Measurements from ENCODE around the gene TAF1C. TPM values are rescaled to one million over a fixed set of nuclear protein-coding genes. Genes with fewer than 3 reads are reported as not detected.

TAF1C gene
- total and polyA plus RNA-seq, 10 of the 15 experiments (the other 5 are each of a cell fraction or from before 2014, with no cell fraction given): 0.98 to 40.1 (median 15.4) TPM

DNA sequence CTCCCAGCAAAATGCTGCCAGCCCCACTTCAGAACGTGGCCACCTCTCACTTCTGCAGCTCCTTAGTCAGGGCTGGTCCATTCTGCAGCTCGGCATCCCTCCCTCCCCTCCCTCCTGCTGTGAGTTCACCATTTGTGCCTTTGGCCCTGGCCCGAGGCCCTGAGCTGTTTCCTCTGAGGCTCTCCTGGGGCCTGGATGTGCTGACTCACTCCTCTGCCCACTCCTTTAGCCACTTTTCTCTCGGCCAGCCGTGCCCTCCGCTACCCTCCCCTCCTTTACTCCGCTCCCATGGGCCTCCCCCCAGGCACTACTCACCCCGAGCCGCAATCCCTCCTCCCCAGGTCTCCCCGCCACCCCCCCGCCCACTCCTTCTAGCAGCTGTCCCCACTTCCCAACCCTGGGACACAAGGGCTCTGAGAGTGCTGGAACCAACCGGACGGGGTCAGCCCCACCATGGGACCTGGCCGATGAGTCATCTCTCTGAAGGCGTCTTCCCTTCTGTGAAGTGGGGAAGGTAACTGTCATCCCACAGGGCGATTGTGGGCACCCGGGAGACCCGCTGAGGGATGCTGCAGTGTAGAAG lies 41.5 kb upstream of the TAF1C start:
- intact Hi-C loops (cut with micrococcal nuclease; ENCODE audit: unreplicated experiment): no loop called here

More for the DNA sequence above, 41.5 kb upstream of the TAF1C start:
- Histone ChIP-seq H3K36me3 (ENCODE audit: control insufficient read depth in 2 of 2, insufficient read depth in 2 of 2, low read length in 1 of 2) (no peaks in the 10 kb centered on the region), H3K9me3 (replicated peaks; ENCODE audit: control insufficient read depth, insufficient read depth, low read length) (no peaks in the 10 kb centered on the region), H3K9ac (ENCODE audit: control insufficient read depth, insufficient read depth, low read length) (no peak overlapping the region), H2AFZ (ENCODE audit: control insufficient read depth, low read depth, low read length) (no peak overlapping the region), H4K20me1 (ENCODE audit: control insufficient read depth, insufficient read depth) (no peaks in the 10 kb centered on the region), H3K4me3 (no peak overlapping the region), H3K27me3 (replicated peaks in 1 of 2; ENCODE audit: control insufficient read depth in 2 of 2, insufficient read depth in 2 of 2, low read length in 1 of 2) (peaks cover 0 to 5% of the 10 kb centered on the region in 2 experiments; a peak in 2 of 4 replicates), H3K27ac (ENCODE audit: control insufficient read depth, insufficient read depth) (no peak overlapping the region), H3K79me2 (ENCODE audit: control insufficient read depth, insufficient read depth, low read length) (no peaks in the 10 kb centered on the region), H3K4me2 (ENCODE audit: control insufficient read depth, insufficient read depth) (no peak overlapping the region), H3K4me1 (ENCODE audit: control insufficient read depth, insufficient read depth, low read length) (no peaks in the 10 kb centered on the region)
- TF ChIP-seq, protein P1, sequence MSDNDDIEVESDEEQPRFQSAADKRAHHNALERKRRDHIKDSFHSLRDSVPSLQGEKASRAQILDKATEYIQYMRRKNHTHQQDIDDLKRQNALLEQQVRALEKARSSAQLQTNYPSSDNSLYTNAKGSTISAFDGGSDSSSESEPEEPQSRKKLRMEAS (IDR thresholded peaks at IDR 0.05; ENCODE audit: low read depth, low read length): no peak
- TF ChIP-seq ZSCAN29 (IDR thresholded peaks at IDR 0.05) (no peak), HDAC2 (IDR thresholded peaks at IDR 0.05) (no peak), EED (IDR thresholded peaks at IDR 0.05; ENCODE audit: low read depth) (no peak), ASH2L (IDR thresholded peaks at IDR 0.05; ENCODE audit: borderline replicate concordance, low read depth) (no peak), NFXL1 (IDR thresholded peaks at IDR 0.05; ENCODE audit: borderline replicate concordance) (no peak), POLR2AphosphoS5 (IDR thresholded peaks at IDR 0.05; ENCODE audit: low read length) (no peak), EZH2 (IDR thresholded peaks at IDR 0.05; ENCODE audit: borderline replicate concordance, control insufficient read depth, low read depth, low read length) (no peak), TARDBP (IDR thresholded peaks at IDR 0.05; ENCODE audit: borderline replicate concordance) (no peak), BCL11A (IDR thresholded peaks at IDR 0.05; ENCODE audit: low read depth, low read length) (no peak), NRF1 (conservative IDR thresholded peaks at IDR 0.05; ENCODE audit: low read depth, low read length) (no peak), SMAD1 (IDR thresholded peaks at IDR 0.05; ENCODE audit: low read depth, partially characterized antibody) (no peak), JUND (IDR thresholded peaks at IDR 0.05; ENCODE audit: low read depth, low read length) (no peak)
- TF ChIP-seq, protein P2, sequence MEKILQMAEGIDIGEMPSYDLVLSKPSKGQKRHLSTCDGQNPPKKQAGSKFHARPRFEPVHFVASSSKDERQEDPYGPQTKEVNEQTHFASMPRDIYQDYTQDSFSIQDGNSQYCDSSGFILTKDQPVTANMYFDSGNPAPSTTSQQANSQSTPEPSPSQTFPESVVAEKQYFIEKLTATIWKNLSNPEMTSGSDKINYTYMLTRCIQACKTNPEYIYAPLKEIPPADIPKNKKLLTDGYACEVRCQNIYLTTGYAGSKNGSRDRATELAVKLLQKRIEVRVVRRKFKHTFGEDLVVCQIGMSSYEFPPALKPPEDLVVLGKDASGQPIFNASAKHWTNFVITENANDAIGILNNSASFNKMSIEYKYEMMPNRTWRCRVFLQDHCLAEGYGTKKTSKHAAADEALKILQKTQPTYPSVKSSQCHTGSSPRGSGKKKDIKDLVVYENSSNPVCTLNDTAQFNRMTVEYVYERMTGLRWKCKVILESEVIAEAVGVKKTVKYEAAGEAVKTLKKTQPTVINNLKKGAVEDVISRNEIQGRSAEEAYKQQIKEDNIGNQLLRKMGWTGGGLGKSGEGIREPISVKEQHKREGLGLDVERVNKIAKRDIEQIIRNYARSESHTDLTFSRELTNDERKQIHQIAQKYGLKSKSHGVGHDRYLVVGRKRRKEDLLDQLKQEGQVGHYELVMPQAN (conservative IDR thresholded peaks at IDR 0.05): no peak
- TF ChIP-seq, protein P3, sequence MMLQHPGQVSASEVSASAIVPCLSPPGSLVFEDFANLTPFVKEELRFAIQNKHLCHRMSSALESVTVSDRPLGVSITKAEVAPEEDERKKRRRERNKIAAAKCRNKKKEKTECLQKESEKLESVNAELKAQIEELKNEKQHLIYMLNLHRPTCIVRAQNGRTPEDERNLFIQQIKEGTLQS (IDR thresholded peaks at IDR 0.05; ENCODE audit: borderline replicate concordance, extremely low read depth, low read depth, low read length): no peak
- ATAC-seq (no peak), FAIRE-seq (no peak), DNase-seq (ENCODE audit: low read depth, low spot score) (no peak)
- BruUV-seq (replicated peaks): no TSS peak
- WGBS (ENCODE audit: insufficient coverage, insufficient replicate concordance, low lambda C conversion rate, missing lambda C conversion rate): 12% methylated on average over 11 of the region's 18 CpGs
- in situ Hi-C loops (cut with MboI): no loop called here
- ChIA-PET CTCF (no interaction called here), RAD21 (ENCODE audit: unreplicated experiment) (interaction anchor here (0.8 kb wide), 1 partner anchor 15 kb away, joined by 3 read pairs; no protein-coding TSS in a partner anchor), SMC1A (ENCODE audit: uncharacterized antibody, unreplicated experiment) (no interaction called here), POLR2A (no interaction called here)
